ENCODE data around the gene EEF2KMT. TPM values are rescaled to one million over a fixed set of nuclear protein-coding genes. Genes with fewer than 3 reads are reported as not detected.

EEF2KMT gene
- total and polyA plus RNA-seq, 10 donors = 4.5 to 11.7 (median 7.4) TPM

DNA sequence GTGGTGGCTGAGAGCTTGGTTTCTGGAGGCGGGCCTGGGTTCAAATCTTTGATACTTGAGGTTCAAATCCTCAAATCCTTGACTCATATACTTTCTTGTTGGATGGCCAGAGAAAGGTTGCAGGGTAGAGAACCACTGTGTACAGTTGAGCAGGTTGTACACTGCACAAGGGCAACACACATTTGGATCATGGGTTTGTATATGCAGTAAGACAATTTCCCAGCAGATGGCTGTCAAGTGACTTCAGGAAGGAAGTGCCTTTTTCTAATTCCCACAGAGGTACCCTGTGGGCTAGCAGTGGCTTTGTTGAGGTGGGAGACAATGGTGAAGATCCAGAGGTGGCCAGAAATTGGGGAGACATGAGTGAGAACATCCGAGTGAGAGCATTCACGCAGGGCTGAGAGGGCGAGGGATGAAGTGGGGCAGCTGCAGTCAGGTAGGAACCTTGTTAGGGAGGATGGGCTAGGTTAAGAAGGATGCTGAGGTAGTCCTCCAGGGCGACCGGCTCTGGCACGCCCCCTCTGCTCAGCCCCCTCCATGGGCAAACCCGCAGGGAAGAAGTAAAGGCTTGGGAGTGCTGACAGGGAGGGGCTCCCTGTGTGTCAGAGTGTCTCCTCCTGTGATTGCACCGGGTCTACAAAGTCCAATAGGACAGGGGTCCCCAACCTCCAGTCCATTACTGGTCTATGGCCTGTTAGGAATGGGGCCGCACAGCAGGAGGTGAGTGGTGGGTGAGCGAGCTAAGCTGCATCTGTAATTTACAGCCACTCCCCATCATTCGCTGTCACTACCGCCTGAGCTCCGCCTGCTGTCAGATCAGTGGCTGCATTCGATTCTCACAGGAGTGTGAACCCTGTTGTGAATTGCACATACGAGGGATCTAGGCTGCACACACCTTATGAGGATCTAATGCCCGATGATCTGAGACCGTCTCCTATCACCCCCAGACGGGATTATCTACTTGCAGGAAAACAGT is 34.5 kb downstream of the EEF2KMT start:
- Histone ChIP-seq H3K27ac (no peak overlapping the region), H3K36me3 (no peaks in the 10 kb centered on the region), H3K4me1 (peaks cover 0 to 11% (median 4%) of the 10 kb centered on the region in 6 donors), H3K27me3 (replicated peaks in 1 of 7) (no peaks in the 10 kb centered on the region), H3K4me3 (no peak overlapping the region), H3K9me3 (no peaks in the 10 kb centered on the region)
- 75 to 86% (median 76%) methylated on average over 18 to 19 of the region's 19 CpGs for WGBS, 5 donors
- intact Hi-C loops (cut with DNase I; ENCODE audit: low total_unique reads) = no loop called here
- peak; percentile 46 for DNase-seq
- TF ChIP-seq POLR2A (IDR thresholded peaks at IDR 0.05) = no peak
- TF ChIP-seq, protein P1, sequence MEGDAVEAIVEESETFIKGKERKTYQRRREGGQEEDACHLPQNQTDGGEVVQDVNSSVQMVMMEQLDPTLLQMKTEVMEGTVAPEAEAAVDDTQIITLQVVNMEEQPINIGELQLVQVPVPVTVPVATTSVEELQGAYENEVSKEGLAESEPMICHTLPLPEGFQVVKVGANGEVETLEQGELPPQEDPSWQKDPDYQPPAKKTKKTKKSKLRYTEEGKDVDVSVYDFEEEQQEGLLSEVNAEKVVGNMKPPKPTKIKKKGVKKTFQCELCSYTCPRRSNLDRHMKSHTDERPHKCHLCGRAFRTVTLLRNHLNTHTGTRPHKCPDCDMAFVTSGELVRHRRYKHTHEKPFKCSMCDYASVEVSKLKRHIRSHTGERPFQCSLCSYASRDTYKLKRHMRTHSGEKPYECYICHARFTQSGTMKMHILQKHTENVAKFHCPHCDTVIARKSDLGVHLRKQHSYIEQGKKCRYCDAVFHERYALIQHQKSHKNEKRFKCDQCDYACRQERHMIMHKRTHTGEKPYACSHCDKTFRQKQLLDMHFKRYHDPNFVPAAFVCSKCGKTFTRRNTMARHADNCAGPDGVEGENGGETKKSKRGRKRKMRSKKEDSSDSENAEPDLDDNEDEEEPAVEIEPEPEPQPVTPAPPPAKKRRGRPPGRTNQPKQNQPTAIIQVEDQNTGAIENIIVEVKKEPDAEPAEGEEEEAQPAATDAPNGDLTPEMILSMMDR (IDR thresholded peaks at IDR 0.05 in 8 of 11, conservative IDR thresholded peaks at IDR 0.05 in 3 of 11) = no peak
- TF ChIP-seq POLR2AphosphoS5 (IDR thresholded peaks at IDR 0.05) = no peak

DNA sequence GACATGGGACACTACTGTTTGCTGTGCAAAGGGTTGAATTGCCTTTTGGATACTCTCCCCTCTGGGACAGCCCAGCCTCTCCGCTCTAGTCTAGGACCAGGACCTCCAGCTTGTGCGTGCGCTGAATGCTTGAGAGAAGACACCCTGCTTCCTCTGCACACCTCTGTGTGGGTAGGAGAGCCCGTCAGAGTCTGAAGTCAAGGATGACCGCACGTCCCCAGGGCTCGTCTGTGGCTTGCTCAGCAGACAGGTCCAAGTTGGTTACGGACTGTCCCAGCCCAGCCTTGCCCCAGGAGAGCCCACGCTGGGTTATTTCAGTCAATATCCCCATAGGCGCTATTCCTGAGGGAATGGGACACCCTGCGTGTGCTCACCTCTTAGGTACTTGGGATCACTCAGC is 35.5 kb downstream of the EEF2KMT start:
- peak; percentile 48 for DNase-seq
- WGBS, 5 donors = 75 to 83% (median 82%) methylated on average over 10 to 11 of the region's 11 CpGs
- Histone ChIP-seq H3K36me3 (no peaks in the 10 kb centered on the region), H3K27me3 (replicated peaks in 1 of 7) (no peaks in the 10 kb centered on the region), H3K27ac (no peak overlapping the region), H3K4me1 (peaks cover 0 to 17% (median 4%) of the 10 kb centered on the region in 6 donors), H3K4me3 (no peak overlapping the region), H3K9me3 (no peaks in the 10 kb centered on the region)
- intact Hi-C loops (cut with DNase I; ENCODE audit: low total_unique reads) = no loop called here
- TF ChIP-seq POLR2AphosphoS5 (IDR thresholded peaks at IDR 0.05) (no peak), POLR2A (IDR thresholded peaks at IDR 0.05) (no peak)
- TF ChIP-seq, protein P1 (IDR thresholded peaks at IDR 0.05 in 8 of 11, conservative IDR thresholded peaks at IDR 0.05 in 3 of 11) = no peak

DNA sequence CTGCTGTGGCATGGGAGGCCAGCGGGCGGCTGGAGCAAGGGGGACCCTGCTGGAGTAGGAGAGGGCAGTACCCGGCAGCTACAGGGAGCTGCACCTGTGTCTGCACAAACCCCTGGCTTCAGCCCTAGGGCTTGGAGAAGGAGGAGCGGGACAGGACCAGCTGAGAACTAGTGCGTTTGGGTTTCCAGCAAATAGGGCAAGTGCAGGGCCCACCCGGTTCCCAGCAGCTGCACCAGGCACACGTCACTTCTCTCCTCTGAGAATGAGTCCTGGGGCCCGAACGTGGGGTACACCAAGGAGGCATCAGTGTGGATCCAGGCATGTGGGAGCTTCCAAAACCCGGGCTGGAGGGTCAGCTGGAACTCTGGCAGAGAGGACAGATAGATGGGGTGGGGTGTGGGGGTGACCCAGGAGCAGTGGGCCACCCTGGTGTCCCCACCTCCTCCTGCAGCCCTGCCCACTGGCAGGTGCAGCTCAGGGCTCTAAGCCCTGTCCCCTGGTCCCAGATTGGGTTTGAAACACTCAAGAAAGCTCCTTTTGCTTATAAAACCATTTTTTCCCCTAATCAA is 37.4 kb downstream of the EEF2KMT start:
- 83 to 94% (median 85%) methylated on average over 6 to 10 of the region's 10 CpGs for WGBS, 5 donors
- DNase-seq = peak; percentile 46

More for the DNA sequence above, 37.4 kb downstream of the EEF2KMT start:
- Histone ChIP-seq H3K9me3 (no peaks in the 10 kb centered on the region), H3K27ac (no peak overlapping the region), H3K4me1 (peaks cover 0 to 17% (median 4%) of the 10 kb centered on the region in 6 donors), H3K36me3 (no peaks in the 10 kb centered on the region), H3K4me3 (no peak overlapping the region), H3K27me3 (replicated peaks in 1 of 7) (no peaks in the 10 kb centered on the region)
- intact Hi-C loops (cut with DNase I; ENCODE audit: low total_unique reads) = no loop called here
- TF ChIP-seq, protein P1 (IDR thresholded peaks at IDR 0.05 in 8 of 11, conservative IDR thresholded peaks at IDR 0.05 in 3 of 11) = no peak
- TF ChIP-seq POLR2A (IDR thresholded peaks at IDR 0.05) = no peak
- TF ChIP-seq POLR2AphosphoS5 (IDR thresholded peaks at IDR 0.05) = no peak
